MM.1S (cell line): ENCODE measurements around the gene CSNK1A1.
"Not testable (repeated sequence)": the region's sequence is repeated elsewhere in the genome, so short reads cannot be mapped to it uniquely, and the experiment has no call there.

Experiments
- DNase-seq: peaks from one replicate; pipeline ENCODE4 v3.0.0-alpha.2; 2015
- H2AFZ ChIP-seq: fragments of 300-600 bp; sonication (generic); 2 replicates; pipeline ENCODE4 v1.6.0; 2016; ENCODE audit warnings: antibody characterized with exemption, low read length
- H3F3A ChIP-seq: fragments of 300-600 bp; sonication (generic); 2 replicates; pipeline ENCODE4 v1.6.1; 2016; ENCODE audit warnings: mild to moderate bottlenecking, antibody characterized with exemption, low read length, moderate library complexity, mixed read lengths; ENCODE audit not compliant: insufficient read depth
- H3K27ac ChIP-seq: fragments of 300-600 bp; sonication (generic); 2 replicates; pipeline ENCODE4 v1.5.1; 2016; ENCODE audit warnings: mild to moderate bottlenecking, low read length
- H3K27me3 ChIP-seq: fragments of 300-600 bp; sonication (generic); replicated peaks from 2 replicates; pipeline ENCODE4 v1.6.0; 2016; ENCODE audit warnings: low read length; ENCODE audit not compliant: insufficient read depth
- H3K36me3 ChIP-seq: fragments of 300-600 bp; sonication (generic); replicated peaks from 2 replicates; pipeline ENCODE4 v1.6.1; 2016; ENCODE audit warnings: mild to moderate bottlenecking, low read length, mixed read lengths; ENCODE audit not compliant: insufficient read depth
- H3K4me1 ChIP-seq: fragments of 300-600 bp; sonication (generic); 2 replicates; pipeline ENCODE4 v1.6.1; 2016; ENCODE audit warnings: low read length, mixed read lengths
- H3K4me2 ChIP-seq: fragments of 300-600 bp; sonication (generic); 2 replicates; pipeline ENCODE4 v1.6.0; 2016; ENCODE audit warnings: low read depth, low read length
- H3K4me3 ChIP-seq: fragments of 300-600 bp; sonication (generic); 2 replicates; pipeline ENCODE4 v1.5.1; 2016; ENCODE audit warnings: low read length, mixed read lengths
- H3K79me2 ChIP-seq: fragments of 300-600 bp; sonication (generic); 2 replicates; pipeline ENCODE4 v1.6.1; 2016; ENCODE audit warnings: mixed run types, low read length, mixed read lengths
- H3K9ac ChIP-seq: fragments of 300-600 bp; sonication (generic); 2 replicates; pipeline ENCODE4 v1.6.1; 2016; ENCODE audit warnings: low read length, mixed read lengths
- H3K9me2 ChIP-seq: fragments of 300-600 bp; sonication (generic); replicated peaks from 2 replicates; pipeline ENCODE4 v1.6.1; 2016; ENCODE audit warnings: mild to moderate bottlenecking, low read length, mixed read lengths; ENCODE audit not compliant: insufficient read depth
- H3K9me3 ChIP-seq: fragments of 300-600 bp; sonication (generic); replicated peaks from 2 replicates; pipeline ENCODE4 v1.6.1; 2016; ENCODE audit warnings: mild to moderate bottlenecking, low read length, mixed read lengths; ENCODE audit not compliant: insufficient read depth
- H4K20me1 ChIP-seq: fragments of 300-600 bp; sonication (generic); 2 replicates; pipeline ENCODE4 v1.6.1; 2016; ENCODE audit warnings: mild to moderate bottlenecking, low read length, moderate library complexity, mixed read lengths; ENCODE audit not compliant: insufficient read depth
- EZH2 ChIP-seq: fragments of 300-600 bp; sonication (generic); optimal IDR thresholded peaks from 2 replicates; pipeline ENCODE3; 2017; ENCODE audit warnings: low read depth, mild to moderate bottlenecking, antibody characterized with exemption, low read length, mixed read lengths
- EZH2phosphoT487 ChIP-seq: fragments of 300-600 bp; sonication (generic); IDR thresholded peaks from 2 replicates; pipeline ENCODE4 v1.6.1; 2018; ENCODE audit warnings: antibody characterized with exemption, low read length
- TF ChIP-seq, protein P1 (sequence below): fragments of 300-600 bp; sonication (generic); IDR thresholded peaks from 2 replicates; pipeline ENCODE4 v1.5.1; 2016; ENCODE audit warnings: antibody characterized with exemption, low read length, mixed read lengths

Gene CSNK1A1

DNA sequence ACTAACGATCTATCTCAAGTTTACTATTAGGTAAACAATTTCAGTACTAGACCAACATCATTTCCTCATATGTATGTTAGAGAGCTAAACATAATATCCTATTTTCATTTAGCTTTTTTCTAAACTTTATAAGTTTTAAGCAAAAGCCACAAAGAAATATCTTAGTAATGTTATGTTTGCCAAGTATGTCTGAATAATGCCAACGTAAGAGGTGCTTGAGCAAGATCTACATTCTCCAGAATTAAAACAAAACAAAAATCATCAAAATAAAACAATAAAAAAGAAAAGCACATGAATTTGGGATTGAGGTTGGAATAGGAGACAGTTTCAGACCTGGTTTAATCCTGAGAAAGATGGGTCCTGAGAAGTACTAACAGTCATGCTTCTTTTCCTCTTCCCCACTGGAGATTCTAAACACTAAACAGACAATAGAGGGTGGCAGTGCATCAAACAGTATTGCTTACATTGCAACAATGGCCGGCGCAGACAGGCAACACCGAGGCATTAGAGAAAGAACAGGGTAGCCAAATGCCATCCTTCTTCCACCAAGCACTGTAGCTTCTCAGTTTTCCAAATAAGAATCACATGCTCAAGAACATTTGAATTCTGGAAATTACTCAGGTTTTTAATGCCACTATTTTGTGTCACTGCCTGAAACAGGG, 33.6 kb downstream of the CSNK1A1 start:
- peaks cover 100% of the 10 kb centered on the region for H3K79me2 ChIP-seq
- H2AFZ ChIP-seq, result no peak overlapping the region
- H3K9me2 ChIP-seq, result no peaks in the 10 kb centered on the region
- no peaks in the 10 kb centered on the region for H3K9me3 ChIP-seq
- no peak for DNase-seq
- no peak overlapping the region for H3K9ac ChIP-seq
- H3K4me1 ChIP-seq, result no peaks in the 10 kb centered on the region
- H4K20me1 ChIP-seq, result peaks cover 39% of the 10 kb centered on the region; the same call in 1 of the 2 replicates
- H3K27ac ChIP-seq, result no peak overlapping the region
- H3K27me3 ChIP-seq, result no peaks in the 10 kb centered on the region
- TF ChIP-seq EZH2phosphoT487 (no peak), EZH2 (no peak)
- TF ChIP-seq, protein P1, sequence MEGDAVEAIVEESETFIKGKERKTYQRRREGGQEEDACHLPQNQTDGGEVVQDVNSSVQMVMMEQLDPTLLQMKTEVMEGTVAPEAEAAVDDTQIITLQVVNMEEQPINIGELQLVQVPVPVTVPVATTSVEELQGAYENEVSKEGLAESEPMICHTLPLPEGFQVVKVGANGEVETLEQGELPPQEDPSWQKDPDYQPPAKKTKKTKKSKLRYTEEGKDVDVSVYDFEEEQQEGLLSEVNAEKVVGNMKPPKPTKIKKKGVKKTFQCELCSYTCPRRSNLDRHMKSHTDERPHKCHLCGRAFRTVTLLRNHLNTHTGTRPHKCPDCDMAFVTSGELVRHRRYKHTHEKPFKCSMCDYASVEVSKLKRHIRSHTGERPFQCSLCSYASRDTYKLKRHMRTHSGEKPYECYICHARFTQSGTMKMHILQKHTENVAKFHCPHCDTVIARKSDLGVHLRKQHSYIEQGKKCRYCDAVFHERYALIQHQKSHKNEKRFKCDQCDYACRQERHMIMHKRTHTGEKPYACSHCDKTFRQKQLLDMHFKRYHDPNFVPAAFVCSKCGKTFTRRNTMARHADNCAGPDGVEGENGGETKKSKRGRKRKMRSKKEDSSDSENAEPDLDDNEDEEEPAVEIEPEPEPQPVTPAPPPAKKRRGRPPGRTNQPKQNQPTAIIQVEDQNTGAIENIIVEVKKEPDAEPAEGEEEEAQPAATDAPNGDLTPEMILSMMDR, result no peak
- H3K4me2 ChIP-seq, result no peak overlapping the region
- H3F3A ChIP-seq, result no peaks in the 10 kb centered on the region
- H3K36me3 ChIP-seq, result peaks cover 5% of the 10 kb centered on the region; the same call in 1 of the 2 replicates
- H3K4me3 ChIP-seq, result no peak overlapping the region

DNA sequence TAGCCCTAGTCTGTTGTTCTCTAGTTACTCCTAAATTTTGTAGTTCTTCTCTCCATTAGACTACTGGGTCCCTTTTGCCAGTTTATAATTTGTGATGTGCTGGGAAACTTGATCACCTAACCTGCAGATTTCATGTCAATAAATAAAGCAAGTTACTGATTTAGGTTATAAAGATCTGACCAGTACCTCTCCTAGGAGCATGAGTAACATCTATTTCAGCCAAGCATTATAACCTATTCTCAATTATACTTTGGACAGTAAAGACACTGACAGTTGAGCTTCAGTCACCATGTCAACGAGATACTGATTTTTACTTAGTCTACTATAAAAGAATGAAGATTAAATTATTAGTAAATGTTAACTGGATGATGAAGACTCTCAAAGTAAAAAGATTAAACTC, 36.7 kb downstream of the CSNK1A1 start:
- H3K79me2 ChIP-seq, result peaks cover 96% of the 10 kb centered on the region
- H3K27ac ChIP-seq, result no peak overlapping the region
- no peaks in the 10 kb centered on the region for H3K9me3 ChIP-seq
- DNase-seq, result no peak
- H3K27me3 ChIP-seq, result no peaks in the 10 kb centered on the region
- no peak overlapping the region for H2AFZ ChIP-seq
- peaks cover 28% of the 10 kb centered on the region; the same call in 1 of the 2 replicates for H4K20me1 ChIP-seq
- H3K4me1 ChIP-seq, result no peaks in the 10 kb centered on the region
- H3F3A ChIP-seq, result no peaks in the 10 kb centered on the region
- no peak overlapping the region for H3K9ac ChIP-seq
- H3K4me2 ChIP-seq, result no peak overlapping the region
- peaks cover 7% of the 10 kb centered on the region; the same call in 1 of the 2 replicates for H3K36me3 ChIP-seq
- H3K9me2 ChIP-seq, result no peaks in the 10 kb centered on the region
- TF ChIP-seq EZH2phosphoT487, result no peak
- no peak overlapping the region for H3K4me3 ChIP-seq

DNA sequence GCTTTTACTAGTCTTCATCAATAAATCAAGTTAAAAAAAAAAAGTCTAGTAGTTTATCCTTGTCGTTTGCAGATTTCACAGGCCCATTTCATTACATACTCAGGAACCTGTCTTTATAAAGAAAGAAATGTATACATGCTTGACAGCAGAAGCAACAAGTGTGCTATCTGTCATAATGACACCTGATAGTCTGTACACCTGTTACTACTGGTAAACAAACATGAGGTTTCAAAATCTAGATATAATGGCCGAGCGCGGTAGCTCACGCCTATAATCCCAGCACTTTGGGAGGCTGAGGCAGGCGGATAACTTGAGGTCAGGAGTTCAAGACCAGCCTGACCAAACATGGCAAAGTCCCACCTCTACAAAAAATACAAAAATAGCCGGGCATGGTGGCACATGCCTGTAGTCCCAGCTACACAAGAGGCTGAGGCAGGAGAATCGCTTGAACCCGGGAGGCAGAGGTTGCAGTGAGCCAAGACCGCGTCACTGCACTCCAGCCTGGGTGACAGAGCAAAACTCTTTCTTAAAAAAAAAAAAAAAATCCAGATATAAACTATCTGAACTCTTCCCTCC, 37.8 kb downstream of the CSNK1A1 start:
- H3K27me3 ChIP-seq, H3K9me3 ChIP-seq, H3K4me2 ChIP-seq, H3K4me1 ChIP-seq, H2AFZ ChIP-seq, H3K9me2 ChIP-seq, DNase-seq, H3K9ac ChIP-seq, H3K27ac ChIP-seq, H3F3A ChIP-seq, H3K4me3 ChIP-seq: not testable (repeated sequence)
- H3K79me2 ChIP-seq, result peaks cover 93% of the 10 kb centered on the region
- peaks cover 15% of the 10 kb centered on the region; the same call in 1 of the 2 replicates for H3K36me3 ChIP-seq
- peaks cover 17% of the 10 kb centered on the region; the same call in 1 of the 2 replicates for H4K20me1 ChIP-seq

DNA sequence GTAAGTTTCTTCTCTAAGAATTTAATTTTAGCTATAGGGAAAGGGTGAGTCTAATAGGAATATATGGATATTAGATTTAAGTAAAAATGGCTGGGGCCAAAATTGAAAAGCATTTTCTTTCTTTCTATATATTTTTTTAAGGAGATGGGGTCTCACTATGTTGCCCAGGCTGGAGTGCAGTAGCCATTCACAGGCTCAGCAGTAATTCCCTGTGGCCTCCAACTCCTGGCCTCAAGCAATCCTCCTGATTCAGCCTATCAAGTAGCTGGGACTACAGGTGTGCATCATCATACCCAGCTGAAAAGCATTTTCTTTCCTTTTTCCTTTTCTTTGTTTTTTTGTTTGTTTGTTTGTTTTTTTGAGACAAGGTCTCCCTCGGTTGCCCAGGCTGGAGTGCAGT, 41.1 kb downstream of the CSNK1A1 start:
- DNase-seq, result no peak
- H3K36me3 ChIP-seq, result peaks cover 27% of the 10 kb centered on the region
- TF ChIP-seq, protein P1, result no peak
- TF ChIP-seq EZH2, result no peak
- no peak for TF ChIP-seq EZH2phosphoT487

More for the DNA sequence above, 41.1 kb downstream of the CSNK1A1 start:
- Histone ChIP-seq H3K9me3 (no peaks in the 10 kb centered on the region), H3K9ac (no peak overlapping the region), H3K9me2 (no peaks in the 10 kb centered on the region), H3K27me3 (no peaks in the 10 kb centered on the region), H3K4me1 (peaks cover 6% of the 10 kb centered on the region; the same call in 1 of the 2 replicates), H3K27ac (no peak overlapping the region), H3F3A (peaks cover 10% of the 10 kb centered on the region), H3K4me3 (no peak overlapping the region), H4K20me1 (peaks cover 2% of the 10 kb centered on the region; the same call in 1 of the 2 replicates), H3K79me2 (peaks cover 80% of the 10 kb centered on the region), H2AFZ (no peak overlapping the region), H3K4me2 (no peak overlapping the region)
